HEK293 (cell line): Measurements from ENCODE around the gene CAPN5.

Source experiments
- CTCF ChIA-PET: fragments of 350-600 bp; formaldehyde crosslinking; extraction: SDS; loops from one replicate; lab custom pipeline; 2021; ENCODE audit warnings: antibody characterized with exemption; lab: Yijun Ruan, JAX
- POLR2A ChIA-PET: fragments of 300-600 bp; formaldehyde crosslinking; extraction: SDS; loops from one replicate; lab custom pipeline; 2020; ENCODE audit warnings: antibody characterized with exemption, inconsistent platforms; lab: Yijun Ruan, JAX
- H3K27ac ChIP-seq: fragments of 200-500 bp; sonication (Bioruptor generic); 2 replicates; pipeline ENCODE4 v1.5.1; 2014; ENCODE audit warnings: low read depth, low read length, control low read depth, inconsistent platforms; ENCODE audit errors: extremely low read depth
- H3K36me3 ChIP-seq, 2 experiments: fragments of 200-500 bp in 1 of 2; sonication (Bioruptor generic) in 1 of 2; 1 replicate in 1 of 2; 2 replicates in 1 of 2; pipeline ENCODE4 v1.5.1; 2014 to 2017; ENCODE audit warnings: inconsistent platforms in 2 of 2, low read length in 2 of 2; ENCODE audit not compliant: control insufficient read depth in 2 of 2, insufficient read depth in 1 of 2
- H3K4me1 ChIP-seq: fragments of 200-500 bp; sonication (Bioruptor generic); 2 replicates; pipeline ENCODE4 v1.5.1; 2014; ENCODE audit warnings: mild to moderate bottlenecking, low read length, inconsistent platforms; ENCODE audit not compliant: control insufficient read depth, insufficient read depth
- H3K4me3 ChIP-seq: 2 replicates; pipeline ENCODE4 v1.5.1; 2011; ENCODE audit warnings: low read depth, mild to moderate bottlenecking, control low read depth, low read length, moderate library complexity
- H3K9me3 ChIP-seq: fragments of 200-500 bp; sonication (Bioruptor generic); 2 replicates; pipeline ENCODE4 v1.5.1; 2014; ENCODE audit warnings: low read depth, low read length, inconsistent platforms; ENCODE audit not compliant: control insufficient read depth, insufficient read depth
- EGR2 ChIP-seq: fragments of 450-650 bp; formaldehyde crosslinking; IDR thresholded peaks from 2 replicates; pipeline ENCODE4 v1.5.1; 2016; ENCODE audit warnings: low read depth, missing biosample characterization, missing genetic modification characterization
- GLI4 ChIP-seq: fragments of 450-650 bp; formaldehyde crosslinking; IDR thresholded peaks from 2 replicates; pipeline ENCODE4 v1.5.1; 2016; ENCODE audit warnings: missing biosample characterization, missing genetic modification characterization
- HOXA7 ChIP-seq: sonication (generic); formaldehyde crosslinking; IDR thresholded peaks from 2 replicates; pipeline ENCODE4 v1.8.1; 2022; ENCODE audit warnings: missing genetic modification reagents, borderline replicate concordance
- KLF7 ChIP-seq: fragments of 450-650 bp; formaldehyde crosslinking; IDR thresholded peaks from 2 replicates; pipeline ENCODE4 v1.5.1; 2016; ENCODE audit warnings: missing biosample characterization, missing genetic modification characterization, borderline replicate concordance
- SALL2 ChIP-seq: fragments of 450-650 bp; formaldehyde crosslinking; IDR thresholded peaks from 2 replicates; pipeline ENCODE4 v1.5.0; 2017; ENCODE audit warnings: missing biosample characterization, mild to moderate bottlenecking, missing genetic modification characterization, borderline replicate concordance
- ZFHX2 ChIP-seq: fragments of 450-650 bp; formaldehyde crosslinking; conservative IDR thresholded peaks from 2 replicates; pipeline ENCODE4 v1.5.1; 2016; ENCODE audit warnings: missing biosample characterization, missing genetic modification characterization
- ZFP41 ChIP-seq: fragments of 450-650 bp; formaldehyde crosslinking; IDR thresholded peaks from 2 replicates; pipeline ENCODE4 v1.5.1; 2016; ENCODE audit warnings: missing biosample characterization, missing genetic modification characterization, borderline replicate concordance
- ZNF133 ChIP-seq: fragments of 450-650 bp; formaldehyde crosslinking; IDR thresholded peaks from 2 replicates; pipeline ENCODE4 v1.5.1; 2016; ENCODE audit warnings: missing biosample characterization, missing genetic modification characterization
- ZNF174 ChIP-seq: fragments of 450-650 bp; formaldehyde crosslinking; IDR thresholded peaks from 2 replicates; pipeline ENCODE4 v1.5.0; 2017; ENCODE audit warnings: missing biosample characterization, mild to moderate bottlenecking, missing genetic modification characterization
- ZNF19 ChIP-seq: fragments of 450-650 bp; formaldehyde crosslinking; IDR thresholded peaks from 2 replicates; pipeline ENCODE4; 2016; ENCODE audit warnings: missing biosample characterization, missing genetic modification characterization, low read depth
- ZNF202 ChIP-seq: fragments of 450-650 bp; formaldehyde crosslinking; IDR thresholded peaks from 2 replicates; pipeline ENCODE4 v1.5.1; 2016; ENCODE audit warnings: missing biosample characterization, missing genetic modification characterization, borderline replicate concordance
- ZNF302 ChIP-seq: fragments of 450-650 bp; formaldehyde crosslinking; IDR thresholded peaks from 2 replicates; pipeline ENCODE4 v1.5.1; 2016; ENCODE audit warnings: missing biosample characterization, missing genetic modification characterization, low read depth
- ZNF426 ChIP-seq: fragments of 450-650 bp; formaldehyde crosslinking; IDR thresholded peaks from 2 replicates; pipeline ENCODE4 v1.5.1; 2017; ENCODE audit warnings: missing biosample characterization, missing genetic modification characterization, mild to moderate bottlenecking, inconsistent platforms, moderate library complexity
- ZNF473 ChIP-seq: fragments of 450-650 bp; formaldehyde crosslinking; IDR thresholded peaks from 2 replicates; pipeline ENCODE4 v1.5.1; 2017; ENCODE audit warnings: missing biosample characterization, missing genetic modification characterization
- ZNF510 ChIP-seq: fragments of 450-650 bp; formaldehyde crosslinking; IDR thresholded peaks from 2 replicates; pipeline ENCODE4 v1.5.1; 2018; ENCODE audit warnings: mild to moderate bottlenecking, missing genetic modification characterization, missing biosample characterization; ENCODE audit not compliant: insufficient replicate concordance
- ZNF585B ChIP-seq: fragments of 450-650 bp; formaldehyde crosslinking; IDR thresholded peaks from 2 replicates; pipeline ENCODE4 v1.5.1; 2016; ENCODE audit warnings: missing biosample characterization, missing genetic modification characterization
- ZNF658 ChIP-seq: fragments of 450-650 bp; formaldehyde crosslinking; IDR thresholded peaks from 2 replicates; pipeline ENCODE4; 2016; ENCODE audit warnings: missing biosample characterization, missing genetic modification characterization
- ZNF747 ChIP-seq: fragments of 450-650 bp; formaldehyde crosslinking; IDR thresholded peaks from 2 replicates; pipeline ENCODE4 v1.5.1; 2016; ENCODE audit warnings: missing biosample characterization, missing genetic modification characterization
- ZNF768 ChIP-seq: fragments of 450-650 bp; formaldehyde crosslinking; IDR thresholded peaks from 2 replicates; pipeline ENCODE4 v1.5.1; 2018; ENCODE audit warnings: missing biosample characterization, mild to moderate bottlenecking, missing genetic modification characterization
- ZSCAN23 ChIP-seq: fragments of 450-650 bp; formaldehyde crosslinking; IDR thresholded peaks from 2 replicates; pipeline ENCODE4 v1.5.1; 2016; ENCODE audit warnings: missing biosample characterization, missing genetic modification characterization
- TF ChIP-seq, protein P1 (sequence below): fragments of 450-650 bp; formaldehyde crosslinking; IDR thresholded peaks from 2 replicates; pipeline ENCODE4 v1.5.1; 2016; ENCODE audit warnings: missing biosample characterization, missing genetic modification characterization
- TF ChIP-seq, protein P2 (sequence below): fragments of 450-650 bp; formaldehyde crosslinking; IDR thresholded peaks from 2 replicates; pipeline ENCODE4 v1.5.1; 2016; ENCODE audit warnings: missing biosample characterization, missing genetic modification characterization
- TF ChIP-seq, protein P3 (sequence below): IDR thresholded peaks from 2 replicates; pipeline ENCODE4 v1.6.1; 2011; ENCODE audit warnings: mild to moderate bottlenecking, low read depth, low read length, borderline replicate concordance
- TF ChIP-seq, protein P4 (sequence below): fragments of 450-650 bp; formaldehyde crosslinking; IDR thresholded peaks from 2 replicates; pipeline ENCODE4 v1.5.1; 2016; ENCODE audit warnings: missing biosample characterization, missing genetic modification characterization

Gene CAPN5

DNA sequence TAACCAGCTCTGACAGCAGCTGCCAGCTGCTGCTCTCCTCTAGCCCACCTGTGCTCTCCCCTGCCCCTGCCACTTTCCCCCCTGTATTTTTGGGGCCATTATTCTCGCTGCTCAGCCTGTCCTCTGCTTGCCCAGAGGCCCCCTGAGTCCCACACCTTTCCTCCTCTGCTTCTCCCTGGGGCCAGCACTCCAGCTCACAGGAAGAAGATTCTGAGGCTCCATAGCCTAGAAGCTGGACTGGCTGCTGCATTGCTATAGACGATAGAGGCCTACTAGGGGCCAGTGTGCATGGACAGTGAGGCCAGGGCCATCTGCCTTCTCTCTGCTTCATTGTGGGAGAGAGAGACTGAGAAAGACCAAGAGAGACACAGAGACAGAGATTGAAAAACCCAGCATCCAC, 36.5 kb downstream of the CAPN5 start (continued):
- TF ChIP-seq, protein P1, sequence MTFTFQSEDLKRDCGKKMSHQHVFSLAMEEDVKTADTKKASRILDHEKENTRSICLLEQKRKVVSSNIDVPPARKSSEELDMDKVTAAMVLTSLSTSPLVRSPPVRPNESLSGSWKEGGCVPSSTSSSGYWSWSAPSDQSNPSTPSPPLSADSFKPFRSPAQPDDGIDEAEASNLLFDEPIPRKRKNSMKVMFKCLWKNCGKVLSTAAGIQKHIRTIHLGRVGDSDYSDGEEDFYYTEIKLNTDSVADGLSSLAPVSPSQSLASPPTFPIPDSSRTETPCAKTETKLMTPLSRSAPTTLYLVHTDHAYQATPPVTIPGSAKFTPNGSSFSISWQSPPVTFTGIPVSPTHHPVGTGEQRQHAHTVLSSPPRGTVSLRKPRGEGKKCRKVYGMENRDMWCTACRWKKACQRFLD = no peak
- TF ChIP-seq ZNF302 (tag by site-specific recombination) (no peak), KLF7 (tag by site-specific recombination) (no peak), ZNF585B (no peak), ZNF473 (tag by site-specific recombination) (no peak)
- TF ChIP-seq, protein P2, sequence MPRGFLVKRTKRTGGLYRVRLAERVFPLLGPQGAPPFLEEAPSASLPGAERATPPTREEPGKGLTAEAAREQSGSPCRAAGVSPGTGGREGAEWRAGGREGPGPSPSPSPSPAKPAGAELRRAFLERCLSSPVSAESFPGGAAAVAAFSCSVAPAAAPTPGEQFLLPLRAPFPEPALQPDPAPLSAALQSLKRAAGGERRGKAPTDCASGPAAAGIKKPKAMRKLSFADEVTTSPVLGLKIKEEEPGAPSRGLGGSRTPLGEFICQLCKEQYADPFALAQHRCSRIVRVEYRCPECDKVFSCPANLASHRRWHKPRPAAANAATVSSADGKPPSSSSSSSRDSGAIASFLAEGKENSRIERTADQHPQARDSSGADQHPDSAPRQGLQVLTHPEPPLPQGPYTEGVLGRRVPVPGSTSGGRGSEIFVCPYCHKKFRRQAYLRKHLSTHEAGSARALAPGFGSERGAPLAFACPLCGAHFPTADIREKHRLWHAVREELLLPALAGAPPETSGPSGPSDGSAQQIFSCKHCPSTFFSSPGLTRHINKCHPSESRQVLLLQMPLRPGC (tag by site-specific recombination) = no peak
- TF ChIP-seq, all 188 proteins: peak for 0

DNA sequence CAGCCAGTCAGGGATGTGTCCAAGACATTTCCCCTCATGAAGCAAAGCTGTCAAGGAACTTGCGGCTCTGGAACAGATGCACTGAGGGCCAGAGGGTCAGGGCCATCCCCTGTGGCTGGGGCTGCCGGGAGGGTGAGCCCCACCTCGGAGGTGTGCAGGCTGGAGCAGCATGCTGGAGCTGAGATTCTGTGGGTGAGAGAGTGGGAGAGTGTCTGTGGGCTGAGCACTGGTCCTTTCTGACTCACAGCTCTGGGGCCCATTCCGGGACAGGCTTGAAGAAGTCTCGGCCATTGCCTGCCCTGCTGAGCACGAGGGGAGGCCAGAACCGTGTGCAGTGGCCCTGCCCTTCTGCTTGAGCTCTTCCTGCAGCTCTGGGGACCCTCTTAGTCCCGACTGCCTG, 38.0 kb downstream of the CAPN5 start:
- Histone ChIP-seq H3K27ac (no peak overlapping the region), H3K4me1 (no peaks in the 10 kb centered on the region), H3K4me3 (no peak overlapping the region), H3K9me3 (no peaks in the 10 kb centered on the region), H3K36me3 (no peaks in the 10 kb centered on the region)
- ChIA-PET POLR2A (no interaction called here), CTCF (interaction anchor here (0.6 to 1.1 kb wide), 3 partner anchors 14 to 23 kb away, joined by 3 to 4 read pairs (median 4); no protein-coding TSS in a partner anchor)
- TF ChIP-seq ZFHX2 (tag by site-specific recombination) (peak; percentile 79), ZNF133 (tag by site-specific recombination) (no peak), EGR2 (tag by site-specific recombination) (peak; percentile 43; the same call in 1 of the 2 replicates), ZNF768 (tag by site-specific recombination) (no peak), ZNF202 (no peak)
- TF ChIP-seq, protein P3, sequence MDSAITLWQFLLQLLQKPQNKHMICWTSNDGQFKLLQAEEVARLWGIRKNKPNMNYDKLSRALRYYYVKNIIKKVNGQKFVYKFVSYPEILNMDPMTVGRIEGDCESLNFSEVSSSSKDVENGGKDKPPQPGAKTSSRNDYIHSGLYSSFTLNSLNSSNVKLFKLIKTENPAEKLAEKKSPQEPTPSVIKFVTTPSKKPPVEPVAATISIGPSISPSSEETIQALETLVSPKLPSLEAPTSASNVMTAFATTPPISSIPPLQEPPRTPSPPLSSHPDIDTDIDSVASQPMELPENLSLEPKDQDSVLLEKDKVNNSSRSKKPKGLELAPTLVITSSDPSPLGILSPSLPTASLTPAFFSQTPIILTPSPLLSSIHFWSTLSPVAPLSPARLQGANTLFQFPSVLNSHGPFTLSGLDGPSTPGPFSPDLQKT = no peak

DNA sequence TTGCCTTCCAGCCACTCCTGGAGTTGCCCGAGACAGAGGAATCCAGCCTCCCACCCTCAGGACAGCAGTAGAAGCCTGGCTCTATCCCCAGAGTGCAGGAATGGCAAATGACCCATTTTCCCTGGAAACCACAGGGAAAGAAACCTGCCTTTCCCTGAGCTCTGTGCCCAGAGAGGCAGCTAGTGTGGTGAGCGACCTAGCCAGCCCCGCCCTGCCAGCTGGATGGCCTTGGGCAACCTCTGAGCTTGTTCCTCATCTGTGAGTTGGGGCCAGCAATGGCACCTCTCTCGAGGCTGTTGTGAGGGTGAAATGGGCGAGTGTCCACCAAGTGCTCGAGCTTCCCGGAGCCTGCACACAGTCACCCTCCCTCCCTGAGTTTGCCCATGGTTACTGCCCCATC, 39.5 kb downstream of the CAPN5 start:
- Histone ChIP-seq H3K4me1 (no peaks in the 10 kb centered on the region), H3K4me3 (no peak overlapping the region), H3K27ac (no peak overlapping the region), H3K36me3 (no peaks in the 10 kb centered on the region), H3K9me3 (no peaks in the 10 kb centered on the region)
- POLR2A ChIA-PET = no interaction called here
- TF ChIP-seq ZNF174 (tag by site-specific recombination) (no peak), GLI4 (tag by site-specific recombination) (no peak), HOXA7 (CRISPR knock-in tag) (no peak), ZNF747 (no peak), ZNF658 (tag by site-specific recombination) (no peak), ZNF133 (tag by site-specific recombination) (no peak), SALL2 (tag by site-specific recombination) (no peak), ZNF510 (tag by site-specific recombination) (no peak), ZSCAN23 (tag by site-specific recombination) (no peak), ZNF19 (no peak), ZNF426 (tag by site-specific recombination) (no peak), ZFP41 (no peak)
- TF ChIP-seq, protein P4, sequence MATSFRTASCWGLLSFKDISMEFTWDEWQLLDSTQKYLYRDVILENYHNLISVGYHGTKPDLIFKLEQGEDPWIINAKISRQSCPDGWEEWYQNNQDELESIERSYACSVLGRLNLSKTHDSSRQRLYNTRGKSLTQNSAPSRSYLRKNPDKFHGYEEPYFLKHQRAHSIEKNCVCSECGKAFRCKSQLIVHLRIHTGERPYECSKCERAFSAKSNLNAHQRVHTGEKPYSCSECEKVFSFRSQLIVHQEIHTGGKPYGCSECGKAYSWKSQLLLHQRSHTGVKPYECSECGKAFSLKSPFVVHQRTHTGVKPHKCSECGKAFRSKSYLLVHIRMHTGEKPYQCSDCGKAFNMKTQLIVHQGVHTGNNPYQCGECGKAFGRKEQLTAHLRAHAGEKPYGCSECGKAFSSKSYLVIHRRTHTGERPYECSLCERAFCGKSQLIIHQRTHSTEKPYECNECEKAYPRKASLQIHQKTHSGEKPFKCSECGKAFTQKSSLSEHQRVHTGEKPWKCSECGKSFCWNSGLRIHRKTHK = no peak
- CTCF ChIA-PET = interaction anchor here (0.5 to 2.2 kb wide), 4 partner anchors 15 to 712 kb away, joined by 3 to 11 read pairs (median 4); no protein-coding TSS in a partner anchor
